A673 (cell line): ENCODE results near the gene USF3. TPM values are rescaled to one million over a fixed set of nuclear protein-coding genes. Genes with fewer than 3 reads are reported as not detected.

Experiments used
- BruUV-seq: library from RNA; stranded (reverse); fragments of 400-500 nt; replicated peaks from 2 replicates; lab custom pipeline; 2021; lab: Mats Ljungman, UMichigan
- CTCF ChIA-PET: fragments of 300-600 bp; sonication (Branson Sonifier 250); formaldehyde crosslinking; loops from one replicate; lab custom pipeline; 2022; ENCODE audit warnings: antibody characterized with exemption; lab: Charles Lee
- POLR2A ChIA-PET: fragments of 300-600 bp; sonication (Branson Sonifier 250); formaldehyde crosslinking; loops from one replicate; lab custom pipeline; 2022; ENCODE audit warnings: antibody characterized with exemption; ENCODE audit not compliant: low non-redundant PET; lab: Charles Lee
- DNase-seq: peaks from one replicate; pipeline ENCODE4 v3.0.0-alpha.2; 2015; ENCODE audit warnings: low spot score
- H3K27ac ChIP-seq: fragments of 200-600 bp; sonication (generic); 2 replicates; pipeline ENCODE4 v1.5.1; 2016; ENCODE audit warnings: mixed run types, low read depth, mild to moderate bottlenecking, mixed read lengths, antibody characterized with exemption, low read length; ENCODE audit not compliant: poor library complexity, severe bottlenecking
- H3K27me3 ChIP-seq: fragments of 200-600 bp; sonication (generic); replicated peaks from 2 replicates; pipeline ENCODE4 v1.6.1; 2017; ENCODE audit warnings: mixed run types, low read depth, mild to moderate bottlenecking, mixed read lengths, antibody characterized with exemption, low read length; ENCODE audit not compliant: insufficient read depth, poor library complexity
- H3K36me3 ChIP-seq: fragments of 200-600 bp; sonication (generic); 2 replicates; pipeline ENCODE4 v1.6.1; 2016; ENCODE audit warnings: mixed run types, mild to moderate bottlenecking, mixed read lengths, antibody characterized with exemption, low read length; ENCODE audit not compliant: insufficient read depth, poor library complexity, severe bottlenecking
- H3K4me1 ChIP-seq: fragments of 200-600 bp; sonication (generic); 2 replicates; pipeline ENCODE4 v1.6.1; 2017; ENCODE audit warnings: mixed run types, mild to moderate bottlenecking, mixed read lengths, antibody characterized with exemption, low read length; ENCODE audit not compliant: insufficient read depth, poor library complexity, severe bottlenecking
- H3K4me3 ChIP-seq: fragments of 200-600 bp; sonication (generic); 2 replicates; pipeline ENCODE4 v1.5.1; 2016; ENCODE audit warnings: low read depth, mixed run types, mild to moderate bottlenecking, mixed read lengths, low read length; ENCODE audit not compliant: poor library complexity, severe bottlenecking
- H3K9me3 ChIP-seq: fragments of 200-600 bp; sonication (generic); 2 replicates; pipeline ENCODE4 v1.6.1; 2016; ENCODE audit warnings: mixed run types, low read depth, mild to moderate bottlenecking, mixed read lengths, antibody characterized with exemption, low read length; ENCODE audit not compliant: poor library complexity, severe bottlenecking
- CTCF ChIP-seq: fragments of 300-800, 200-600 bp; sonication (generic); conservative IDR thresholded peaks from 2 replicates; pipeline ENCODE4 v1.5.1; 2017; ENCODE audit warnings: low read depth, mild to moderate bottlenecking, antibody characterized with exemption, low read length, moderate library complexity, mixed read lengths
- EZH2 ChIP-seq: fragments of 200-600 bp; sonication (generic); IDR thresholded peaks from 2 replicates; pipeline ENCODE4 v1.6.1; 2017; ENCODE audit warnings: borderline replicate concordance, low read depth, mild to moderate bottlenecking, mixed read lengths, antibody characterized with exemption, low read length; ENCODE audit not compliant: poor library complexity, severe bottlenecking
- intact Hi-C: fragments of 100-400 bp; cut with micrococcal nuclease; formaldehyde crosslinking; loops from one replicate; pipeline ENCODE4 v1.10.0; 2022; ENCODE audit not compliant: unreplicated experiment
- total RNA-seq: library from RNA; stranded (reverse); gene quantifications from 2 replicates; pipeline ENCODE4 v1.2.3, GENCODE V29; 2021

USF3 gene
- total RNA-seq, 1 experiment from 2014 or later = 9.7 TPM

DNA sequence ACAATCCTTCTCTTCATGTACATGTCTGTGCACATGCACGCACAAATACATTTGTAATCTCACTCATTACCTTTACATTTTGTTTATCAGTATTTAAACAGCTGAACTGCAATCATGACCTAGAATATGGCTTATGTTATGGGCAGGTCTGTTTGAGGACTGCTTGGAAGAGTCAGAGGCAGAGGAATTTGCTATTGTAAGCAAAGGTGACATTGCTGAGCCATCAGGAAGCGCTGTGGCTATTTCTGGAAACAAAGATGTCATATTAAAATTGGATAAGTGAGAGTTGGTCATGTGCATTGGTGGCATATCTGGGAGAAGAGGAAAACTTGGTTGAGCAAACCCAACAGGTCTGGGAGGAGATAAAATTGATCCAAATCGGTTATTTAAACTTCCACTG lies 41.6 kb downstream of the USF3 start:
- H3K4me1 ChIP-seq = no peaks in the 10 kb centered on the region
- POLR2A ChIA-PET = no interaction called here
- intact Hi-C loops = no loop called here
- DNase-seq = no peak
- H3K4me3 ChIP-seq = no peak overlapping the region
- H3K27me3 ChIP-seq = no peaks in the 10 kb centered on the region
- no TSS peak for BruUV-seq
- no peaks in the 10 kb centered on the region for H3K36me3 ChIP-seq
- no peak overlapping the region for H3K27ac ChIP-seq
- CTCF ChIA-PET = no interaction called here
- no peaks in the 10 kb centered on the region for H3K9me3 ChIP-seq
- no peak for TF ChIP-seq CTCF
- TF ChIP-seq EZH2 = no peak

DNA sequence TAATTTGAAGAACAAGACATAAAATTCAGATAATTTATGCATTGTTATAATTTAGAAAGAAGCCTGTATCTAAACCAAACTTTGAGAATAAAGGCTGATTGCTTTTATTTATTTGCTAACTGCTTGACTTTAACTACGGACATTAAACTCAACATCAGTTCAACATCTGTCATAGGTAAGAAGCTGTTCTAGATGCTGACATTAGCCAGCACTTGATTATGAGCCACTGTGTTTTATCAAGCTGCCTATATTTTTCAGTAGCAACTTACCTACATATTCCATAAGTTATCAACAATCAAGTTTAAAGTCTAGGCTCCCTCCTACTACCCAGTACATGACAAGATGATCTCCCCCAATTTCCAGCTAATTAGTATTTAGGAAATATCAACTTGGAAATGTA lies 42.1 kb downstream of the USF3 start:
- Histone ChIP-seq H3K36me3 (no peaks in the 10 kb centered on the region), H3K27me3 (no peaks in the 10 kb centered on the region), H3K4me1 (no peaks in the 10 kb centered on the region), H3K27ac (no peak overlapping the region), H3K4me3 (no peak overlapping the region), H3K9me3 (no peaks in the 10 kb centered on the region)
- POLR2A ChIA-PET = no interaction called here
- DNase-seq = no peak
- CTCF ChIA-PET = no interaction called here
- intact Hi-C loops = no loop called here
- TF ChIP-seq EZH2 = no peak
- TF ChIP-seq CTCF = no peak
- no TSS peak for BruUV-seq

- Histone ChIP-seq H3K9me3 (peaks cover 16% of the 10 kb centered on the region), H3K27me3 (no peaks in the 10 kb centered on the region), H3K4me1 (no peaks in the 10 kb centered on the region), H3K36me3 (no peaks in the 10 kb centered on the region), H3K4me3 (no peak overlapping the region), H3K27ac (no peak overlapping the region)
- ChIA-PET POLR2A (no interaction called here), CTCF (no interaction called here)
- DNase-seq = no peak
- BruUV-seq = no TSS peak
- intact Hi-C loops = no loop called here
- no peak for TF ChIP-seq EZH2
Measured at GRCh38 chr3:113649174-113649845, 47.1 kb downstream of the USF3 start.

- DNase-seq = no peak
- no peaks in the 10 kb centered on the region for H3K4me1 ChIP-seq
- ChIA-PET POLR2A (no interaction called here), CTCF (no interaction called here)
- H3K9me3 ChIP-seq = peaks cover 22% of the 10 kb centered on the region
- H3K27me3 ChIP-seq = no peaks in the 10 kb centered on the region
- intact Hi-C loops = no loop called here
- no peaks in the 10 kb centered on the region for H3K36me3 ChIP-seq
- BruUV-seq = no TSS peak
- H3K4me3 ChIP-seq = no peak overlapping the region
- TF ChIP-seq CTCF (no peak), EZH2 (no peak)
- no peak overlapping the region for H3K27ac ChIP-seq
Measured at GRCh38 chr3:113648524-113648923, 47.9 kb downstream of the USF3 start.
